ENCODE results near the gene DCAF7.

The DCAF7 gene

GRCh38 chr17:63524051-63524450 lies 26.2 kb upstream of the DCAF7 start:
- in situ Hi-C loops (cut with HindIII; ENCODE audit: low sequenced_read_pairs) = no loop called here

DNA sequence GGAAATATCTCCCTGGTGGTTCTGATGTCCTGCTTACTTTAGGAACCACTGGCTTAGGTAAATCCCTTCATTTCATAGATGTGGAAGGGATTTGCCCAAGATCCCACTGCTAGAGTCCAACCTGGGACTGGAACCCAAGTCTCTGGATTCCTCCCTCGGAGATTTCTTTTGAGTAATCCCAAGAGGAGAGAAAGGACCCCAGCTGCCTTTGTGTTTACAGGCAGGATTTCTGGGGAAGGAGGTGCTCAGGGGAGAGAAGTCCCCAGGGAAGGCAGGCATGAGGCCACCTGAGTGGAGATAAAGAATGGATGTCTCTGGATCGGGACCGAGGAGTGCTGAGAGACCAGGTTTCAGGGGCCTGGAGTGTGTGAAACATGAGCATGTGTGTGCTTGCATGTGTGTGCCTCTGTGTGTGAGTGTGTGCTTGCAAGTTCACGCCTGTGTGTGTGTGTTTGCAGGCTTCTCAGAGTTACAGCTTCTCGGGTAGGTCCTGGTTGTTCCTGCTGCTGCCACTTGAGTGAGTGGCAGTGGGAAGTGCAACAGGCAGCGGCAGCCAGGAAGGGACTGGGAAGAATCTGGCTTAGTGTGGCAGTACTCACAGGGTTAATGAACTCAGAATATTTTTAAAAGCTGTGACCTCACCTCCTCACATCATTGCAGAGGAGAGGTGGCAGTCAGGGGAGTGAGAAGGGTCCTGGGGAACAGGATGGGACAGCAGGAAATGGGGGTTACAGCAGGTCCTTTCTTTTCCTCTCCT lies 24.9 kb upstream of the DCAF7 start:
- in situ Hi-C loops (cut with HindIII; ENCODE audit: low sequenced_read_pairs) = no loop called here

DNA sequence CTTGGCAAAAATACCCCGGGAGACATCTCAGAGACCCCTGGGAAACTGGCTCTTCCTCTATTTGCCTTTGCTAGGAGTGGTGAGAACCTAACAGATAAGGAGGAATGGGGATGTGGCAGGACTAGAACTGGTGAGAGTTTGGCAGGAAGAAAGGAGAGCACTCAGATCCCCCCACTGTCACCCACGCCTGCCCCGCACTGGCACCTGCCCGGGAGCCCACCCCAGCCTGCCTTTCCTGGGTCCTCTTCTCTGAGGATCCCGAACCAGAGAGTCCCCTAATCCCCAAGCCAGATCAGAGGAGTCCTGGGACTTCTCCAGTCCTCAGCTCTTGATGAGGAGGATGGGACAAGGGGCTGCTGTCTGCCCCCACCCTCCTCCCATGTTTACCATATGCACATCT lies 23.4 kb upstream of the DCAF7 start:
- in situ Hi-C loops (cut with HindIII; ENCODE audit: low sequenced_read_pairs) = no loop called here

- in situ Hi-C loops (cut with HindIII; ENCODE audit: low sequenced_read_pairs) = no loop called here
These were observed 22.1 kb upstream of the DCAF7 start for GRCh38 chr17:63528183-63528582.

DNA sequence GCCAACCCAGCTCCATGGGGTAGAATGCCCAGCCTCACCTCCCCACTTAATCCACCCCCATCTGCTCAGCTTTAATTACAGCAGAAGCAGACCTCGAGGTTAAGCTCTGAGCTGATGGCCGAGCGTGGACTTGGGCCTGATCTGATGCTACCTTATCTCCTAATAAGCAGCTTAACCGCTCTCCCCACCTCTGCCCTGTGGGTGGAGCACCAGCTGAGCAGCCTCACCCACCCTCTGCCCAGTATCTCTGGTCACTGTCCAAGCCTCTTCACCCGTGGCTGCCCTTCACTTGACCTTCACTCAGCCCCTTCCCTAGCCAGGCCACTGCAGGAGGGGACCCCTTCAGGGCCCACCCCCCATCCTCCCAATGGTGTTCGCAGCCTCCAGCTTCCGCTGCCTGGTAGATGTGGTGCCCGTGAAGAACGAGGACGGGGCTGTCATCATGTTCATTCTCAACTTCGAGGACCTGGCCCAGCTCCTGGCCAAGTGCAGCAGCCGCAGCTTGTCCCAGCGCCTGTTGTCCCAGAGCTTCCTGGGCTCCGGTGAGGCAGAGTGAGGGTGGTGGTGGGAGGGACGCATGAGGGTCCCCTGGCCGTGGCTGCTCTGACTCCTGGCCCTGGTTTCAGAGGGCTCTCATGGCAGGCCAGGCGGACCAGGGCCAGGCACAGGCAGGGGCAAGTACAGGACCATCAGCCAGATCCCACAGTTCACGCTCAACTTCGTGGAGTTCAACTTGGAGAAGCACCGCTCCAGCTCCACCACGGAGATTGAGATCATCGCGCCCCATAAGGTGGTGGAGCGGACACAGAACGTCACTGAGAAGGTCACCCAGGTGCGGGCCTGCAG lies 20.3 kb upstream of the DCAF7 start:
- in situ Hi-C loops (cut with HindIII; ENCODE audit: low sequenced_read_pairs) = no loop called here

- in situ Hi-C loops (cut with HindIII; ENCODE audit: low sequenced_read_pairs) = no loop called here
These were observed 19.7 kb upstream of the DCAF7 start for GRCh38 chr17:63530557-63531021.

- in situ Hi-C loops (cut with HindIII; ENCODE audit: low sequenced_read_pairs) = no loop called here
These were observed 19.0 kb upstream of the DCAF7 start for GRCh38 chr17:63531022-63531965.

- in situ Hi-C loops (cut with HindIII; ENCODE audit: low sequenced_read_pairs) = no loop called here
These were observed 16.7 kb upstream of the DCAF7 start for GRCh38 chr17:63533433-63534077.

- in situ Hi-C loops (cut with HindIII; ENCODE audit: low sequenced_read_pairs) = no loop called here
These were observed 16.2 kb upstream of the DCAF7 start for GRCh38 chr17:63534078-63534570.

- in situ Hi-C loops (cut with HindIII; ENCODE audit: low sequenced_read_pairs) = no loop called here
These were observed 15.3 kb upstream of the DCAF7 start for GRCh38 chr17:63534816-63535455.

DNA sequence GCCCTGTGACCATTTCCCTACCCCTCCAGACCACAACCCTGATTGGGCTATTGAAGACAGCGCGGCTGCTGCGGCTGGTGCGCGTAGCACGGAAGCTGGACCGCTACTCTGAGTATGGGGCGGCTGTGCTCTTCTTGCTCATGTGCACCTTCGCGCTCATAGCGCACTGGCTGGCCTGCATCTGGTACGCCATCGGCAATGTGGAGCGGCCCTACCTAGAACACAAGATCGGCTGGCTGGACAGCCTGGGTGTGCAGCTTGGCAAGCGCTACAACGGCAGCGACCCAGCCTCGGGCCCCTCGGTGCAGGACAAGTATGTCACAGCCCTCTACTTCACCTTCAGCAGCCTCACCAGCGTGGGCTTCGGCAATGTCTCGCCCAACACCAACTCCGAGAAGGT lies 14.6 kb upstream of the DCAF7 start:
- in situ Hi-C loops (cut with HindIII; ENCODE audit: low sequenced_read_pairs) = no loop called here

GRCh38 chr17:63537001-63537400 lies 13.3 kb upstream of the DCAF7 start:
- in situ Hi-C loops (cut with HindIII; ENCODE audit: low sequenced_read_pairs) = no loop called here

GRCh38 chr17:63537991-63538692 lies 12.1 kb upstream of the DCAF7 start:
- in situ Hi-C loops (cut with HindIII; ENCODE audit: low sequenced_read_pairs) = no loop called here

GRCh38 chr17:63538693-63539595 lies 11.3 kb upstream of the DCAF7 start:
- in situ Hi-C loops (cut with HindIII; ENCODE audit: low sequenced_read_pairs) = no loop called here

- in situ Hi-C loops (cut with HindIII; ENCODE audit: low sequenced_read_pairs) = loop anchor here (5.0 kb wide), 1 partner anchor 48 kb away; no protein-coding TSS in a partner anchor
These were observed 9.7 kb upstream of the DCAF7 start for GRCh38 chr17:63540590-63540989.

- in situ Hi-C loops (cut with HindIII; ENCODE audit: low sequenced_read_pairs) = loop anchor here (5.0 kb wide), 1 partner anchor 50 kb away; no protein-coding TSS in a partner anchor
These were observed 8.1 kb upstream of the DCAF7 start for GRCh38 chr17:63542218-63542545.

DNA sequence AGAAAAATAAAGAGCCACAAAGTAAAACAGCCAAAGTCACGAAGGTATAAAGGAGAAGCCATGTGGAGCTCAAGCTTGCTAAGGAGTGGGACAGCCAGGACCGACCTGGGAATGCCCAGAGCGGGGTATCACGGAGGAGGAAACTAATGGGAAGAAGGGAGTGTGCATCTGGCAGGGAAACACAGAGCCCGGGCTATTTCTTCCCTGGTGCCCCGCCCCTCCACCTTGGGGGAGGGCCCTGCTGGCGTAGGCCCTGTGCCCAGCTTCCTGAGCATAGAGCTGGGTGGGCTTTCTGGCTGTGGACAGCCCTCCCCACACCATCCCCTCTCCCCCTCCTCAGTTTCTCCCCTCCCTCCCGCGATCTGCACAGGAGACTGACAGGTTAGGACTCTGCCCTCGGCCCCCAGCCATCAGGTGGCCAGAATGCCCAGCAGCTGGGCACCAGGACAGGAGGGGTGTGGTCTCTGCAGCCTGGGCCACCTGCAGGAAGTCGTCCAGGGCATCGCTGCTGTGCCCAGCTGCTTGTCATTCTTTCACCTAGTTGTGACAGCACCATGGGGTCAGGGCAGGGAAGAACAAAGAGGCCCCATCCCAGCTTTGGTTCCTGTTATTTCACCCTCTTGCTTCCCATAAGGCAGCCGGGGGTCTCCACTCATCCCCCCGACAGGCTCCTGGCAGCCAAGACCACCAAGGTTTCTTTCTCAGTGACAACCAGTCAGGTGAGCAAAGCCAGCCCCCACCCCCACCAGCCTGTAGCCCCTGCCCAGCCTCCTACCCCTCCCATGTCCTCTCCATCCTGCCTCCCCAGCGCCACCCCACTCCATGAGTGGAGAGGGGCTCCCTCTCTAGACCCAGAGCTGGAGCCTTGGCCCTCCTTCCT lies 7.1 kb upstream of the DCAF7 start:
- in situ Hi-C loops (cut with HindIII; ENCODE audit: low sequenced_read_pairs) = loop anchor here (5.0 kb wide), 1 partner anchor 51 kb away; no protein-coding TSS in a partner anchor

All from endothelial cell of hepatic sinusoid (primary cell).